GOT3 (cell line): ENCODE measurements around the gene CASZ1.

Experiments
- DNase-seq: peaks from one replicate; lab custom pipeline; 2025; ENCODE audit warnings: mixed read lengths; lab: John Stamatoyannopoulos, UW

Gene CASZ1

DNA sequence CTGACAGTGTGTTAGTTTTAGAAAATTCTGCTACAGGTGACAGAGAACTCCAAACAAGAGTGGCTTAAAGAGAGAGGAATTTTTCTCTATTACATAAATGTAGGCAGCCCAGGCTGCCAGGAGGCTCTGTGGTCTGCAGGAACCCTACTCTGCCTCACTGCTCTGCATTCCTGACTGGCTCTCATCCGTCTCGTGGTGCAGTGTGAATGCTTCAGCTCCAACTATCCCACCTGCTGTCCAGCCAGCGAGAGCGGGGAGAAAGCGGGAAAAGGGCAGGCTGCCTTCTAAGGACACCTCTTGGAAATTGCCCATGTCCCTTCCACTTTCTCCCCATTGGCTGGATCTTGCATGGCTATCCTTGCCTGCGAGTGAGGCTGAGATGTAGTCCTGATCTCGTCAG, 190.4 kb downstream of the CASZ1 start:
- no peak for DNase-seq

DNA sequence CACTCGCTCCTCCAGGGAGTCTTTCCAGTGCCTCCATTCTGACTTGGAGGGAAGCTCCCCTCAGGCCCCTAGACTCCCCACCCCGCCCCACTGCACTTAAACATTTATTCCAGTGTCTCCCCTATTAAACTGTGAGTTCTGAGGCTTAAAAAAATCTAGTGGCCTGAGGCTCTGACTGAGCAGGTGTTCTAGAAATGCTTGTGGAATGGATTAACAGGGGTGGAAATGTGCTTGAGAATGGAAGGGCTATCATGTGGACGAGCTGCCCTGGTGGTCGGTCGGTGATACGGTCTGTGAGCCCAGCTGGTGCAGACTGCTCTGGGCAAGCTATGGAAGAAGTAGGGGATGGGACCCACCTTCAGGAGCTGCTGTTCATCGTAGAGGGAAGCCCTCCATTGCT, 191.5 kb downstream of the CASZ1 start:
- no peak for DNase-seq

DNA sequence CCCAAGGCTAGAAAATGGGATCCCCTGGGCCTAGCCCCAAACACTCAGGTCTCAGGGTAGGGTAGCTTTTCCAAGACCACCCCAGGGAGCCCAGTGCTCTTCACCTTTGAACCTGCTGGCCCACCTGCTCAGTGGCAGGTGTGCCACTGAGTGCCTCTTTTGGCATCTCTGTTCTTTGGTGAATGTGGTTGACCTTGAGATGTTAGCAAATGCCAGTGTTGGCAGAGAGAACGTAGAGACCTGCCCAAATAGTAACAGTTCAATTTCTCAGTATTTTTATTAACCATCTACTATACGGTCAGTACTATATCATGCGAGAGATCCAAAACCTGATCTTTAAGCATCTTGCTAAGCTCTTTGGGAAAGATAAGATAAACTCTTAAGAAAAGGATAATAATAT, 193.5 kb downstream of the CASZ1 start:
- no peak for DNase-seq

DNA sequence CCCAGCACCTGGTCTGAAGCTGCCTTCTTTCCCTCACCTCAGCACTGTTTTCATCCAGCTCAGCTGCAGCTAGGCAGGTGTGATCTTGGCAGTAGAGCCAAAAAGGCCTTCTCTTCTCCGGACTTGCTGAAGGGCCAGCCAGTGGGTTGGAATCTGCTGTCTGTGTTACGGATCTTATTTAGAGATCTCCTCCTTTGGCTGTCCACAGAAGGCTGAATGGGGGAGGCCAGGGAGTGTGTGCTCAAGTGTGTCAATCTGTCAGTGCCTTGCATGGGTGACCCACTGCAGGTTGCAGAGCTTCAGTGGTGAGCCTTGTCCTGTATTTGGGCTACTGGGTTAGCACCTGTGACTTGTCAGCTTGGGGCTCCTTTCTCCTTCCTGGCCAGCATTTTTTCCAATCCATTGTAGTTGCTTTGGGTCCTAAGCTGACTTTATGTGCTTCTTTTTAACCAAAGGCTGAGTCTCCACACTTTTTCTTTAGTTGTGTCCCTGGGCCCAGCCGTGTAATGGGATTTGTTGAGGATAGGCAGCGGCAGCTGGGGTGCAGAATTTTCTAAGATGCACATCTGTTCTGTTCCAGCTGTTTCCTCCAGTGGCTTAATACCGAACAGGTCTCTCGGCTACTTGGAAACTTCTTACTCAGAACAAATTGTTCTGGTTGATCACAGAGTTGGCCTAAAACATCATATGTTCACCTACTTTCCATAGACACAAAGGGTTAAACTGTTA, 194.9 kb downstream of the CASZ1 start:
- no peak for DNase-seq

DNA sequence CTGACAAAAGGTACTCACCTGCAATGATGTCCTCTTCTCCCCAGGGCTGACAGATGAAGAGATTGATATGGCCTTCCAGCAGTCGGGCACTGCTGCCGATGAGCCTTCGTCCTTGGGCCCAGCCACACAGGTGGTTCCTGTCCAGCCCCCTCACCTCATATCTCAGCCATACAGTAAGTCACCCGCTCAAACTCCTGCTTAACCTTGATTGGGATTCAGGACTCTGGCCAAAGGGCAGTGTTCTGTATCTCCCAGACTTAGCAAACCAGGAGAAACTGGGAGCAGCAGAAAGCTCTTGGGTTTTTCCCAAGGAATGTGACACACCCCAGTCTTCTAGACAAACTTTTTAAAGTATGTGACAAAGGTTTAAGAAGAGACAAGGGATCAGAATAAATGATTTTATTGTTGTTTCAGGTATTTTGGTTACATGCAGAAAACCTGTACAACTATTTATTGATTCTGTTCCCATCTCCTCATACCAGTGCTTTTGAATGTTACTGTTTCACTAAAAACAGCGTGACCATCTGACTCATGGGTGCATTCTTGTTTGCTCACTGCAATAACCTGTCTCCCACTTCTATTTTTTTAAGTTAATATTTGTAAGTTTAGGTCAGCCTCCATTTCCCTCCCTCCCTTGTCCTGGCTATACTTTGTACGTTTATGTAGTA, 197.1 kb downstream of the CASZ1 start:
- no peak for DNase-seq

DNA sequence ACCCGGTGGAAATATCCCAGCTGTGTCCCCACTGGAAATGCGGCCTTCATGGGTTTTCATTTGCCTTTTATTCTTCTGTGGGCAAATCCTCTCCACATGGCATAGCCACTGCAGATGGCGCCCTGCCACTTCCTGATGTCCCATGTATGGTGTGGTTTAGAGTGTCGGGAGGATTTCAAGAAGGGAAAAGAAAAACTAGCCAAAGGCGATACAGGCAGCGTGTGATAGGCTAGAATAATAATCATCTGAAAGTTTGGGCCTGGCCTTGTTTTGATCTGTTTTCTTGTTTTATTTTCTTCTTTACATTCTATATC, 198.1 kb downstream of the CASZ1 start:
- no peak for DNase-seq

DNA sequence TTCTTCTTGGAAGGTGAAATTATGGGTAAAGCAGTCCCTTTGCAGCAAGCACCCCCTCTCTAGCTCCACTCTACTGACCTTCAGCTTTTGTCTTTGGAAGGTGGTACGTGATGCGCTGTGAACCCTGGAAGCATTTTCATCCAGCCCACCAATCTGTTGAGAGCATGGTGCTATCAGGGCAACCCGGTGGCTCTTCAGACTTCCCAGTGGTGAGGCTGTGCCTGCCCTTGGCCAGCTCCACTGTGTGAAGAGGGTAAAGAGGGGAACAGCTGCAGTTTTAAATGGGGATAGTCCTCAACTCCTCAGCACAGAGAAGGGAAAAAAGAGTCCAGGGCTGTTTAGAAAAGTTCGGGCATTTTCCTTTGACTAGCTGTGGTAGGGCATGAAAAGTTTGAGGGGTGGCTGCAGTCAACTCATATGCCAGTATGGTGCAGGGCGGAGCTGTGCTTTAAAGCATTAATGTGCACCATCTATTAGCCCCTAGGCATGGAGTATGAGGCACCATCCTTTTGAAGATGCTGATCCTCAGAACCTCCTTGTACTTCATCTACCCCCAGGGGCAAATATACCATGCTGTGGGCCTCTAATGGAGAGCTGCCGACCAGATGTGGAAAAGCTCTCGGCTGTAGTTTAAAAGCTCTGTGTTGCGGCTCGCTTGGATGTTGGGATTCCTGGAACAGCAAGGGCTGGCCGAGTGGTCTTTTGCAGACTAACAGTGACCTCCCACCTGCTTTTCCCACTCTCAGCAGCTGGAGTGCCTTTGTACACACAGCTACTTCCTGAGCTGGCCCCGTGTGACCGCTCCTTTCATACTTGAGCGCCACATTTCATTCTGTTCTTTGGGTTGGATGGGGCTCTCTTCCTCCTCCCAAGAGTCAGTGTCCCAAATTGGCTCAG, 198.7 kb downstream of the CASZ1 start:
- no peak for DNase-seq

DNA sequence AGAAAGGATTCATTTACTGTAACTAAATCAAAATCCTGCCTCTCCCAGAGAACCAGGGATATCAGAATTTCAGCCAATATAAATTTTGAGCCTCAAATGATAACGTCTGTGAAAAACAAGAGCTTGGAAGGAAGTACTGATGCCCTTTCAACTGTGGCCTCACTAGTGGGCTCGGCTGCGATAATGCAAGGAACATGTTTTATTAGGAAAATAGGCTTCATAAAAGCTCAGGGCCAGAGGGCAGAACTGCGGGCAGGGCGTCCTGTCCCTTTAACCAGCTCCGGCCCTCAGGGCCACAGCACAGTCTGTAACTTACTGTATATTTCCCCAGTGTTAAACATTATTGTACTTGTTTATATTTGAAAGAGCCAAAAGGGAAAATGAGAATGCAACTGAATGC, 199.7 kb downstream of the CASZ1 start:
- no peak for DNase-seq

DNA sequence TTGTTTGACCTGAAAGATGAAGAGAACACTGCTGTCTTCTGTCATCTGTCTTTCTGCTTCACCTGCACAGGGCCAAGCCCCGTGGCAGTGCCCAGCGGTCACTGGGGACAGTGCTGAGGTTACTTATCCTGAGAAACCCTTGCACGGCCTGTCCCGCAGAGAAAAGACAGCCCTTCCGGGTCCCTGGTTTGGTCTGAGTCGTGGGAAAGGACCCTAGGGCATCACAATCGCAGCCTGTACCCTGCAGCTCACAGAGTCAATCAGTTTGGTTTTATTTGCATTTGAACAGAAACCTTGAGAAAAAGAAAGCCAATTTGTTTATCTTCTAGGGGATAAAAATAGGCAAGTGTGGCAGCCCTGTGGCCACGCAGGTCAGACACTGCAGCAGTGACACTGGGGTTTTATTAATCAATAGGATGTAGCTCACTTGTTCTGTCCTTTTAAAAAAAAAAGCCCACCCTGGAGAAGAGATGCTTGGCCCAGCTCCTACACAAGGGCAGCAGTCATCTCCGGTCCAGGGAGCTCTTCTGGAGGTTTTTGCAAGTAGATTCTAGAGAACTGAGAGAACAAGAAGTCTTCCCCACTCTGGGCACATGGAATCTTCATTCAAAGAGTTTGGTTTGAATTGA, 201.7 kb downstream of the CASZ1 start:
- DNase-seq: no peak

DNA sequence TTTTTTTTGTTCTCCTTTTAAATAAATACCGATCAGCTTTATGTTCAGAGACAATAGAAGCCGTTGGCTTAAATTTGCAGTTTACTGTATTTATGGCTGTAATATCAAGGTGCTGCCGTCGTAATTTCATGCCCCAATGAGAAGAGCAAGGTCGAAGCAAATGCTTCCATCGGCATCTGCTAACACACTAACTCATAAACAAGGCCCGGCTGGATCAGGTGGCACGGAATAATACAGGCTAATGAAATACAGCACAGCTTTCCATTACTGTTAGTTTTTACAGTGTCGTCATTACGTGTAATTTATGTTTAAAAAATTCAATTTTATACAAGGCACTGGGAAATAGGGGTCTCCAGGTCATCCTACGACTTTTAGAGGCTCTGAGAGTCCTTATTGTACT, 202.7 kb downstream of the CASZ1 start:
- no peak for DNase-seq

DNA sequence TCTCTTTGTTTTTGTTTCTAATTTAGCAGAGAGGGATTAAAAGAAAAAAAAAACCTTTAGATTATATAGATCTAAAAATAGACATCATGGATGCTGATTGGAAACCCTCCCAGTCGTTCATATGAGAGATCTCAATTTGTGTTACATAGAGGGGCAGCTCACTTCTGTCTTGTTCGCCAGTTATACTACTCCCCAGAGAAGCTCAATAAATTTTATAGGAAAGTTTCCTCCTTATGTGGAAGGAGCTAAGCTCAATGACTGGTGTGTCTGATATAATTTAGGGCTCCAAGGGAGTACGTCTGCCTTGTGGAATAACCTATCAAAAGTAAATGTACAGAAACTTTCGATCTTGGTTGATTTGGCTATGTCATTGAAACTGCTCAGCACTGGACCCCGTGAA, 204.1 kb downstream of the CASZ1 start:
- DNase-seq: no peak

DNA sequence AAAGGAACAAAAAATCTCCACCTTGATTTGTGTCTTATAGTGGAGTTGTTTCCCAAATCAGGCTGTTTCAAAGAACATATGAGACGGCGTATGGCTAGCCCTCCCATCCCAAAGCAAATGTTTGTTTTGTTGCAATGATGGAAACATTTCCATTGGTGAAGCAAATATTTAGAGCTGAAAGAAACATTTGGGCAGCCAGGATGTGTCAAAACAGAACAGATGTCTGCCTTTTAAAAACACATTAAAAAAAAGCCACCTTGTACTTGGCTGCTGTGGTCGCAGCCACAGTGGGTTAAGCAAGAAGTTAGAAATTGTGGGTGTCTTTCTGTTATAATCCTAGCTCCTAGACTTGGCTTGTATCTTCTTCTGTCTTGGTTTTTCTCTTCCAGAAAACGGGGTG, 205.4 kb downstream of the CASZ1 start:
- DNase-seq: no peak

DNA sequence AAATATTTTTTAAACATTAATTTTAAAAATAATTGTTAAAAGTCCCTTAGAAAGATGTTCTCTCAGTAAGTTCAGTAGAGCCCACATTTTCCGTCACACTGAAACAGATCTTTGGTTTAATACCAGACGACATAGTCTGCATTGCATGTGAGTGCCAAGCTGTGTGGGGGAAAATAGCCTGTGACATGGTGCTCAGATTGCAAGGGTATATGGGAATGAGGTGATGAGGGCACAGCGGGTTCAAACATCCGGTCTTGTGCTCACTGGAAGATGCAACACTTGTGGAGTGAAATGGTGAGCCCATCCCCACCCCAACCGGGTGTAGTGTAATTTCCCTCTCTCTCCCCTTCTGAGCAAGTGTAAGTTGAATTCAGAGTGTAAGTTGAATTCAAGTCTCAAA, 207.4 kb downstream of the CASZ1 start:
- DNase-seq: no peak

DNA sequence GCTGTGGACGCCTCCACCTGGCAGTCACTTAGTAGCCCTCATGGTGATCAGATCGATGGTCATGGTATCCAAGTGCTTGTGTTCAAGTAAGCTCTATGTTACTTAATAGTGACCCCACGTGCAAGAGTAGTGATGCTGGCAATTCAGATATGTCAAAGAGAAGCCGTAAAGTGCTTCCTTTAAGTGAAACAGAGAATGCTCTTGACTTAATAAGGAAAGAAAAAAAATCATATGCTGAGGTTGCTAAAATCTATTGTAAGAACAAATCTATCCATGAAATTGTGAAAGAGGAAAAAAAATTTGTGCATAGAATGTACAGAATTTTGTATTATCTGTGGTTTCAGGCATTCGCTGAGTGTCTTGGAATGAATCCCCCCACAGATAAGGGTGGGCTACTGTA, 207.8 kb downstream of the CASZ1 start:
- DNase-seq: no peak
